ENCODE measurements around the gene ST6GALNAC1.

- TF ChIP-seq POLR2AphosphoS5 (IDR thresholded peaks at IDR 0.05) (no peak), CTCF (IDR thresholded peaks at IDR 0.05) (no peak), POLR2A (IDR thresholded peaks at IDR 0.05; ENCODE audit: low read depth) (no peak)
Observed at GRCh38 chr17:76641501-76641900, 2.1 kb downstream of the ST6GALNAC1 start.
